ENCODE measurements around the gene LPO. TPM values are rescaled to one million over a fixed set of nuclear protein-coding genes. Genes with fewer than 3 reads are reported as not detected.
A peak's percentile ranks its signal among the peaks of the same experiment; 100 is the strongest.

Gene LPO
- not detected for total RNA-seq

- H3K36me3 Mint-ChIP-seq = no peaks in the 10 kb centered on the region
- no peaks in the 10 kb centered on the region for H3K4me1 Mint-ChIP-seq (ENCODE audit: low read depth in 2 of 2)
- no peak within 1 kb of the TSS for H3K4me3 Mint-ChIP-seq
- no peaks in the 10 kb centered on the region for H3K9me3 Mint-ChIP-seq
- ATAC-seq = no peak
- H3K27ac Mint-ChIP-seq = no peak within 1 kb of the TSS
- peaks cover 29 to 39% of the 10 kb centered on the region in 2 donors for H3K27me3 Mint-ChIP-seq
- no peak for DNase-seq (ENCODE audit: low spot score)
Observed at GRCh38 chr17:58238147-58238634, at the start of gene LPO. TSS of gene LPO (plus strand) at chr17:58238584. CDS start at chr17:58242980, 4,396 bp downstream.

GRCh38 chr17:58189436-58190146, 48.8 kb upstream of the LPO start:
- peaks cover 7 to 12% of the 10 kb centered on the region in 2 donors for H3K27me3 Mint-ChIP-seq
- H3K4me3 Mint-ChIP-seq = no peak overlapping the region
- H3K4me1 Mint-ChIP-seq (ENCODE audit: low read depth in 2 of 2) = peaks cover 0 to 8% of the 10 kb centered on the region in 2 donors
- no peaks in the 10 kb centered on the region for H3K9me3 Mint-ChIP-seq
- H3K36me3 Mint-ChIP-seq = no peaks in the 10 kb centered on the region
- DNase-seq (ENCODE audit: low spot score) (no peak), ATAC-seq (no peak)
- H3K27ac Mint-ChIP-seq = no peak overlapping the region

- H3K27ac Mint-ChIP-seq = no peak overlapping the region
- H3K36me3 Mint-ChIP-seq = no peaks in the 10 kb centered on the region
- no peak overlapping the region for H3K4me3 Mint-ChIP-seq
- no peaks in the 10 kb centered on the region for H3K9me3 Mint-ChIP-seq
- DNase-seq (ENCODE audit: low spot score) (no peak), ATAC-seq (no peak)
- peaks cover 7 to 12% of the 10 kb centered on the region in 2 donors for H3K27me3 Mint-ChIP-seq
- peaks cover 0 to under 1% of the 10 kb centered on the region in 2 donors for H3K4me1 Mint-ChIP-seq (ENCODE audit: low read depth in 2 of 2)
Observed at GRCh38 chr17:58191241-58191896, 47.0 kb upstream of the LPO start.

DNA sequence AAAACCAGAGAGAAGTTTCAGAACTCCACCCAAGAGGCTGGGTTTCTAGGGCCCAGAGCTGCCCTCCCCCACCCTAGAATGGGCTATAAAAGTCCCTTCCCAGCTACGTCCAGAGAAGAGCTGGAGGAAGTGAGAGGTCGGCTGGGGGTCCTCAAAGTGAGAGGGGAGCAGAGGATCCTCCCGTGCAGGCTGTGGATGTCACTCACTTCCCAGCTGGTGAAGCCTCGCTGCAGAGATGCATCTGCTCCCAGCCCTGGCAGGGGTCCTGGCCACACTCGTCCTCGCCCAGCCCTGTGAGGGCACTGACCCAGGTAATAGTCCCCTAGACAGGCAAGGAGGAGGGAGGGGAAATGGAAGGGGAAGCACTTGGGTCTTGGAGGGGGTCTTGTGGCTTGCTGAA, 45.8 kb upstream of the LPO start, which contains the start of gene EPX:
Gene EPX, plus strand, starts transcription at position 115 of the 400 bp plus-strand sequence. Its CDS starts 121 bp downstream, at position 236.
- ATAC-seq = no peak
- no peak within 1 kb of the TSS for H3K27ac Mint-ChIP-seq

DNA sequence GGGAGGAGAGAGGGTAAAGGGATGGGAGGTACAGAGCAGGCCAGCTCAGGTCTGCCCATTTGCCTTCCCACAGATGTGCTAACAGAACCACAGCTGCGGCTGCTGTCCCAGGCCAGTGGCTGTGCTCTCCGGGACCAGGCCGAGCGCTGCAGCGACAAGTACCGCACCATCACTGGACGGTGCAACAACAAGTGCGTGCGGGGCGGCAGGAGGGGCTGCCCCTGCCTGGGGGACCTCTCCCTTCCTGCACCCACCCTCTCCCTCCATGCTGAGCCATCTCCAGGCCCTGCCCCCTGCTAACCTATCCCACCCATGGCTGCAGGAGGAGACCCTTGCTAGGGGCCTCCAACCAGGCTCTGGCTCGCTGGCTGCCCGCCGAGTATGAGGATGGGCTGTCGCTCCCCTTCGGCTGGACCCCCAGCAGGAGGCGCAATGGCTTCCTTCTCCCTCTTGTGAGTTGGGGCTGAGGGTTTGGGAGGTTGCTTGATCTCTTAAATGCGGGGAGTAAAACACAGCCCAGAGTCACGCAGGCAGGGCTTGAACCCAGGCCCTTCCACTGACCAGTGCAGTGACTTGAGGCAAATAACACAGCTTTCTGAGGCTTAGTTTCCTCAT, 44.6 kb upstream of the LPO start:
- Mint-ChIP-seq H3K27ac (no peak overlapping the region), H3K4me3 (no peak overlapping the region), H3K4me1 (ENCODE audit: low read depth in 2 of 2) (no peaks in the 10 kb centered on the region), H3K36me3 (no peaks in the 10 kb centered on the region), H3K9me3 (no peaks in the 10 kb centered on the region), H3K27me3 (peaks cover 7 to 15% of the 10 kb centered on the region in 2 donors)
- no peak for ATAC-seq
- DNase-seq (ENCODE audit: low spot score) = no peak

More for the DNA sequence above, 45.8 kb upstream of the LPO start, which contains the start of gene EPX:
- DNase-seq (ENCODE audit: low spot score) = no peak
- H3K4me3 Mint-ChIP-seq = no peak within 1 kb of the TSS
- no peaks in the 10 kb centered on the region for H3K36me3 Mint-ChIP-seq
- H3K4me1 Mint-ChIP-seq (ENCODE audit: low read depth in 2 of 2) = no peaks in the 10 kb centered on the region
- H3K9me3 Mint-ChIP-seq = no peaks in the 10 kb centered on the region
- H3K27me3 Mint-ChIP-seq = peaks cover 0 to 14% of the 10 kb centered on the region in 2 donors

- H3K9me3 Mint-ChIP-seq = no peaks in the 10 kb centered on the region
- DNase-seq (ENCODE audit: low spot score) = no peak
- H3K27ac Mint-ChIP-seq = no peak overlapping the region
- no peak overlapping the region for H3K4me3 Mint-ChIP-seq
- no peaks in the 10 kb centered on the region for H3K4me1 Mint-ChIP-seq (ENCODE audit: low read depth in 2 of 2)
- H3K27me3 Mint-ChIP-seq = peaks cover 7 to 15% of the 10 kb centered on the region in 2 donors
- no peaks in the 10 kb centered on the region for H3K36me3 Mint-ChIP-seq
- ATAC-seq = no peak
Observed at GRCh38 chr17:58195518-58196123, 42.8 kb upstream of the LPO start.

- no peaks in the 10 kb centered on the region for H3K9me3 Mint-ChIP-seq
- H3K27me3 Mint-ChIP-seq = peaks cover 7 to 12% of the 10 kb centered on the region in 2 donors
- H3K4me3 Mint-ChIP-seq = no peak overlapping the region
- ATAC-seq (no peak), DNase-seq (ENCODE audit: low spot score) (no peak)
- no peaks in the 10 kb centered on the region for H3K36me3 Mint-ChIP-seq
- no peaks in the 10 kb centered on the region for H3K4me1 Mint-ChIP-seq (ENCODE audit: low read depth in 2 of 2)
- H3K27ac Mint-ChIP-seq = no peak overlapping the region
Observed at GRCh38 chr17:58196610-58197009, 41.8 kb upstream of the LPO start.

- Mint-ChIP-seq H3K27me3 (peaks cover 7 to 12% of the 10 kb centered on the region in 2 donors), H3K36me3 (no peaks in the 10 kb centered on the region), H3K4me1 (ENCODE audit: low read depth in 2 of 2) (no peaks in the 10 kb centered on the region), H3K9me3 (no peaks in the 10 kb centered on the region), H3K27ac (no peak overlapping the region), H3K4me3 (no peak overlapping the region)
- ATAC-seq (peak; percentile 72 to 79), DNase-seq (ENCODE audit: low spot score) (no peak)
Observed at GRCh38 chr17:58200024-58200633, 38.3 kb upstream of the LPO start.

- H3K9me3 Mint-ChIP-seq = no peaks in the 10 kb centered on the region
- no peak overlapping the region for H3K4me3 Mint-ChIP-seq
- ATAC-seq (no peak), DNase-seq (ENCODE audit: low spot score) (no peak)
- no peaks in the 10 kb centered on the region for H3K36me3 Mint-ChIP-seq
- peaks cover 6 to 7% of the 10 kb centered on the region in 2 donors for H3K27me3 Mint-ChIP-seq
- H3K27ac Mint-ChIP-seq = no peak overlapping the region
- no peaks in the 10 kb centered on the region for H3K4me1 Mint-ChIP-seq (ENCODE audit: low read depth in 2 of 2)
Observed at GRCh38 chr17:58202859-58203258, 35.5 kb upstream of the LPO start.

GRCh38 chr17:58204796-58205195, 33.6 kb upstream of the LPO start:
- DNase-seq (ENCODE audit: low spot score) = peak; percentile 44
- H3K27me3 Mint-ChIP-seq = peaks cover 0 to 3% of the 10 kb centered on the region in 2 donors

DNA sequence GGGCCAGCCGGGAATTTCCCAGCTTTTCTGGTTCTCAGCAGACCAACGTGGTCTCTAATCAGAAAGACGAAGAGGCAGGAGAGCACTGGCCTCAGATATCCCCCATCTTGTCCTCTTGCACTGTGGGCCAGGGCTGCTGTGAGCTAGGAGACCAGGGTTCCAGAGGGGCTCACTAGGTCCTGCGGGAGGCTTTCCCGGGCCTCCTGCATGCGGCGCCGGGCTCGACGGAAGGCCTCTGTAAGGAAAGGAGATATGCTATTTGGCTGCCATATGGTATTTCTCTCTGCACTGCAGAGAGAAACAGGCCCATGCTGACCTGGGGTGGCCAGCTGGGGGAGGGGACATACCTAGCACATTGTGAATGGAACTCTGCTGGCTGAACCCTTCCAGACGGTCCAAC, 32.4 kb upstream of the LPO start:
- Mint-ChIP-seq H3K36me3 (peaks cover 14% of the 10 kb centered on the region), H3K9me3 (no peaks in the 10 kb centered on the region), H3K27ac (no peak overlapping the region), H3K27me3 (no peaks in the 10 kb centered on the region), H3K4me1 (ENCODE audit: low read depth in 2 of 2) (no peaks in the 10 kb centered on the region), H3K4me3 (no peak overlapping the region)
- ATAC-seq (no peak), DNase-seq (ENCODE audit: low spot score) (no peak)

More at GRCh38 chr17:58204796-58205195, 33.6 kb upstream of the LPO start:
- Mint-ChIP-seq H3K9me3 (no peaks in the 10 kb centered on the region), H3K36me3 (peaks cover 9% of the 10 kb centered on the region), H3K4me1 (ENCODE audit: low read depth in 2 of 2) (no peaks in the 10 kb centered on the region), H3K27ac (no peak overlapping the region), H3K4me3 (no peak overlapping the region)
- no peak for ATAC-seq

DNA sequence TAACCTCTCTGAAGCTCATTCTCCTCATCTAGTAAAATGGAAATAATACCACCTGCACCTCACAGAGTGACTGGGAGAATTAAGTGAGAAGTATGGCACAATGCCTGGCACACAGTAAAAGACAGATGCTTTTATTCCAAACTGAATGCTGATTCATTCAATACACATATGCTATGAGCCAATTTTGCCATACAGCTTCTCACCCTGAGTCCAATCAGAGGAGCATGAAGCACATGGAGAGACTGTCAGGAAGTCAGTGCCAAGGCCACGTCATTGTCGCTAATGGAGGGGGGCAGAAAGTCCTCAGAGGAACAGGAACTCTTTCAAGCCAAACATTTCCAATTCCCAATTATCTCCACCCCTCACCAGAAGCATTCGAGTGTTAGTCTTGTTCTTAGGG, 30.9 kb upstream of the LPO start:
- Mint-ChIP-seq H3K4me3 (no peak overlapping the region), H3K27me3 (no peaks in the 10 kb centered on the region), H3K27ac (no peak overlapping the region), H3K9me3 (no peaks in the 10 kb centered on the region), H3K4me1 (ENCODE audit: low read depth in 2 of 2) (no peaks in the 10 kb centered on the region), H3K36me3 (peaks cover 14% of the 10 kb centered on the region)
- DNase-seq (ENCODE audit: low spot score) (no peak), ATAC-seq (no peak)

- no peak for DNase-seq (ENCODE audit: low spot score)
- Mint-ChIP-seq H3K4me1 (ENCODE audit: low read depth in 2 of 2) (no peaks in the 10 kb centered on the region), H3K36me3 (peaks cover 14% of the 10 kb centered on the region), H3K9me3 (no peaks in the 10 kb centered on the region), H3K27ac (no peak overlapping the region), H3K4me3 (no peak overlapping the region), H3K27me3 (no peaks in the 10 kb centered on the region)
- ATAC-seq = no peak
Observed at GRCh38 chr17:58208344-58208743, 30.0 kb upstream of the LPO start.
